HepG2 (cell line): ENCODE measurements around the gene ALS2. TPM values are rescaled to one million over a fixed set of nuclear protein-coding genes. Genes with fewer than 3 reads are reported as not detected.

Experiments
- FOSL2 ChIP-seq: sonication (generic); formaldehyde crosslinking; IDR thresholded peaks from 2 replicates; pipeline ENCODE4 v1.4.0; 2020; ENCODE audit warnings: missing genetic modification reagents
- FOXJ3 ChIP-seq: sonication (generic); formaldehyde crosslinking; IDR thresholded peaks from 2 replicates; pipeline ENCODE4 v1.4.0; 2020; ENCODE audit warnings: missing genetic modification reagents, mild to moderate bottlenecking, borderline replicate concordance
- NFYC ChIP-seq: IDR thresholded peaks from 2 replicates; pipeline ENCODE4 v1.6.1; 2016; ENCODE audit warnings: missing genetic modification reagents, missing compliant biosample characterization
- PBX3 ChIP-seq: sonication (generic); formaldehyde crosslinking; IDR thresholded peaks from 2 replicates; pipeline ENCODE4 v1.8.1; 2023; ENCODE audit warnings: missing genetic modification reagents, inconsistent platforms, borderline replicate concordance
- TCF7 ChIP-seq: sonication (generic); IDR thresholded peaks from 2 replicates; pipeline ENCODE4 v1.6.1; 2016; ENCODE audit warnings: antibody characterized with exemption, low read depth
- ZNF513 ChIP-seq: sonication (generic); formaldehyde crosslinking; conservative IDR thresholded peaks from 2 replicates; pipeline ENCODE4 v1.5.0; 2020; ENCODE audit warnings: missing genetic modification reagents
- polyA plus RNA-seq, 8 experiments: library from polyadenylated mRNA; depleted of rRNA in 3 of 8; stranded (reverse) in 7 of 8; unstranded in 1 of 8; fragments of >200 nt; fragmentation: Illumina TruSeq in 4 of 8; extraction: Trizol in 4 of 8; gene quantifications; 2 replicates each; pipeline versions ENCODE4 v1.2.1 to v1.2.3, GENCODE V29; 2011 to 2016; ENCODE audit warnings: low read depth in 4 of 8, missing spikeins in 1 of 8, mixed read lengths in 1 of 8; ENCODE audit not compliant: insufficient read depth in 1 of 8
- small RNA-seq, 3 experiments: library from RNA; depleted of rRNA; stranded (forward); fragments of <200 nt; gene quantifications; one replicate each; pipeline ENCODE3, GENCODE V24; 2012; ENCODE audit warnings: low read depth in 2 of 3, low replicate concordance in 1 of 3; ENCODE audit not compliant: insufficient read length in 3 of 3, insufficient read depth in 2 of 3
- total RNA-seq, 5 experiments: library from RNA; depleted of rRNA; stranded (reverse); fragments of >200 nt; fragmentation: Illumina TruSeq; extraction: Trizol; gene quantifications; 2 replicates each; pipeline ENCODE4 v1.2.3, GENCODE V29; 2016; ENCODE audit warnings: low read depth in 1 of 5

The ALS2 gene
- total and polyA plus RNA-seq, 2 of the 13 experiments (the other 11 are each of a cell fraction or from before 2014, with no cell fraction given): 12.7 to 19.3 TPM

GRCh38 chr2:201653221-201653620, 127.5 kb downstream of the ALS2 start (continued):
- TF ChIP-seq TCF7: no peak
- no peak for TF ChIP-seq FOXJ3 (CRISPR knock-in tag)
- no peak for TF ChIP-seq NFYC
- TF ChIP-seq ZNF513 (CRISPR knock-in tag): no peak
- no peak for TF ChIP-seq FOSL2 (CRISPR knock-in tag)
- no peak for TF ChIP-seq PBX3 (CRISPR knock-in tag)

Small RNAs within 50 kb of the gene (small RNA-seq; reads per million reads assigned to genes)
- gene RF00019 (0 reads per million in 3 experiments), gene UBE2V1P11 (0 reads per million in 3 experiments)

Other genes with a start within 250 kb of the ALS2 start
- gene TMEM237, start 137.4 kb downstream of the ALS2 start, total RNA-seq (2016; rRNA removed; fragmentation: Illumina TruSeq; extraction: Trizol): 28.6 and 36.1 TPM in 2 replicates
- 16.6 and 21.8 TPM in 2 replicates for gene TMEM237, start 137.4 kb downstream of the ALS2 start, polyA plus RNA-seq (2011; rRNA removed)
- not detected in 2 replicates for gene MPP4, start 82.3 kb downstream of the ALS2 start, total RNA-seq (2016; rRNA removed; fragmentation: Illumina TruSeq; extraction: Trizol)
- not detected in 2 replicates for gene MPP4, start 82.3 kb downstream of the ALS2 start, polyA plus RNA-seq (2011; rRNA removed)
- gene CDK15, start 25.6 kb upstream of the ALS2 start, total RNA-seq (2016; rRNA removed; fragmentation: Illumina TruSeq; extraction: Trizol): not detected in 2 replicates
- gene CDK15, start 25.6 kb upstream of the ALS2 start, polyA plus RNA-seq (2011; rRNA removed): not detected in 2 replicates